Stimulated activated CD8-positive, alpha-beta memory T cell treated with anti-CD3 and anti-CD28 coated beads, Interleukin-7, amount 100 ng/mL, for 1 hour (primary cell): ENCODE data around the gene EVI5.

Experiments
- DNase-seq, 2 donors: peaks; one replicate each; pipeline ENCODE4 v3.0.0-alpha.2; 2020; ENCODE audit warnings: low read depth in 2 of 2

Gene EVI5

DNA sequence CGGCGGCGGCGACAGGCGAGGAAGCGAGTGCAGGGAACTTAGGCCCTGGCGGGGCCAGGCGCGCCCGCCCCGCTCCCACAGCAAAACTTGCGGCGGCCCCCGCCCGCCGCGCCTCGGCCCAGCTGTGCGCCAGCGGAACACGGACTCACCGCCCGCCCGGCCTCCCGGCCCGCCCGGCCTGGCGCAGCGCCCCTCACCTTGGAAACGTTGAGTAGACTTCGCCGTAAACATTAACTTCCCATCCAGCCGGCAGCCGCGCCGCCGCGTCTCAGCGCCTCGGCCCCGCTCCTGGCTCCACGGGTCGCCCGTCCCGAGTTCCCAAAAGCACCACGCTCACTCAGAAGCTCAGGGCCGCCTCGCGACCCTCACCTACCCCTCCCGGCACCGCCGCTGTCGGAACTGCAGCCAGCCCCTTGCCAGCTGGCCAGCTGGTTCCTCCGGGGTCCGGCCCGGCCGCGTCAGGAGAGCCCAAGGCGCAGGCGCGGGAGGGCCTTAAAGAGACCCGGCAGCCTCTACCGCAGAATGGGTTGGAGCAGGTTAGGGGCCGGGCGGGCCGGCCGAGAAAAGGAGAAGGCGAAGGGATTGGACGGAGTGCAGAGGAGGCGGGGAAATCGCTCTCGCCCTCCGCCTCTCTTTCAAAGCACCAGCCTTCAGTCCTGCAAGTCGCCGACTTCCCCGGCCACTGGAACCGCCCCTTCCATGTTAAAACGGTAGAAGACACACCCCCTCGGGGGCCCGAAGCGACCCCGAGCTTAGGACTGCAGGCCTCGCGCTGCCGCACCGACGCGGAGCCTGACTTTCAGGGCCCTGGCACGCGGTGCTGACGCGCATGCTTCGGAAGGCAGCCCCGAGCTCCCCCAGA is at the start of gene EVI5:
Gene EVI5 (minus strand): TSS at position 470 of the 862 bp plus-strand sequence. CDS start 48,562 bp downstream, outside the sequence.
- DNase-seq: peak; percentile 16 to 20

DNA sequence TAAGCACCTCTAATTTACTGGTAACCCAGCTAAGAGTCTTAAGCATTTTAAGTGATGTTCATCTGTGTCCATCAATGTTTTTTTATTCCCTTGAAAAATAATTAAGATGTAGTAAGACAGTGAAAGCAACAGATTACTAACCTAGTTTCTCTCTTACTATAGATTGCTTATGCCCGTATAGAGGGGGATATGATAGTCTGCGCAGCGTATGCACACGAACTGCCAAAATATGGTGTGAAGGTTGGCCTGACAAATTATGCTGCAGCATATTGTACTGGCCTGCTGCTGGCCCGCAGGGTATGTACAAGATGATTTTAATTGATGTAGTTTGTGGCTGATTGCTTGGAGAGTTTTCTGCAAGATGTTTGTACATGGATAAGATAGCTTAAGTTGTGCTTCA is 49.7 kb upstream of the EVI5 start:
- no peak for DNase-seq

DNA sequence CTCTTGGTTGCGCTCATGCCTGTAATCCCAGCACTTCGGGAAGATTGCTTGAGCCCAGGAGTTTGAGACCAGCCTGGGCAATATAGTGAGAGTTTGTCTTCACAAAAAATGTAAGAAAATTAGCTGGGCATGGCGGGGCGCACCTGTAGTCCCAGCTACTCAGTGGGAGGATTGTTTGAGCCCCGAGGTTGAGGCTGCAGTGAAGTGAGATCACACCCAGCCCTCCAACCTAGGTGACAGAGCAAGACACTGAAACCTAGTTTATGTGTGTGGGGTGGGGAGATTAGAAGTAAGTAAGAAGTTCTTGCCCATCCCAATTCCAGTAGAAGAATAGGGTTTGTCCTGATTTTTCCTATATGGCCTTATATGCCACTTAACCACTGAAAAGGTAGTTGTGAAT is 48.9 kb upstream of the EVI5 start:
- DNase-seq: no peak

DNA sequence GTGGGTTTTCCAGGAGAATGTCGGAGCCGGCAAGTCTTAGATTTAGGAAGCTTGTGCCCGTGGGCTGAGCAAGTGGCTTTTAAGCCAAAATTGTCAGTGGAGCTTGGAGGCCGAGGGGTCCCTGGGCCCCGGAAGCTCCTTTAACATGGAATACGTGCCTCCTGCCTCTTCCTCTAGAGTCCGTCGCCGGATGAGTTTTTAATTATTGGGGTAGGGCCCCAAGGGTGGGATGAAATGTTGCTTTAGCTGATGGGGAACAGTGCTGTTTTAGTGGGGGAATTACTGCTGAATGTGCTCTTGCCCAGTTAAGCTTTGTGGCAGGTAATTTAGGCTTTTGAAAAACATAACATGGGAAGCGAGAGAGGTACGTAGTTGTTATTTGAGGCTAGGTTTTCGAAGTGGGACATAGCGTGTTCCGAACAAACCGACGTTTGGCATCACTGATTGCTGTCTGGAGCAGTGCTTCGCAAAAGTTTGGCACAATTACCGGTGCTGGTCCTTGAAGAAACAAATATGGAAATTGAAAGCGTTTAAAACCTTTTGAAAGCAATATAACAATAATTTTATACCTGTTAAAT is 47.7 kb upstream of the EVI5 start:
- DNase-seq: no peak

DNA sequence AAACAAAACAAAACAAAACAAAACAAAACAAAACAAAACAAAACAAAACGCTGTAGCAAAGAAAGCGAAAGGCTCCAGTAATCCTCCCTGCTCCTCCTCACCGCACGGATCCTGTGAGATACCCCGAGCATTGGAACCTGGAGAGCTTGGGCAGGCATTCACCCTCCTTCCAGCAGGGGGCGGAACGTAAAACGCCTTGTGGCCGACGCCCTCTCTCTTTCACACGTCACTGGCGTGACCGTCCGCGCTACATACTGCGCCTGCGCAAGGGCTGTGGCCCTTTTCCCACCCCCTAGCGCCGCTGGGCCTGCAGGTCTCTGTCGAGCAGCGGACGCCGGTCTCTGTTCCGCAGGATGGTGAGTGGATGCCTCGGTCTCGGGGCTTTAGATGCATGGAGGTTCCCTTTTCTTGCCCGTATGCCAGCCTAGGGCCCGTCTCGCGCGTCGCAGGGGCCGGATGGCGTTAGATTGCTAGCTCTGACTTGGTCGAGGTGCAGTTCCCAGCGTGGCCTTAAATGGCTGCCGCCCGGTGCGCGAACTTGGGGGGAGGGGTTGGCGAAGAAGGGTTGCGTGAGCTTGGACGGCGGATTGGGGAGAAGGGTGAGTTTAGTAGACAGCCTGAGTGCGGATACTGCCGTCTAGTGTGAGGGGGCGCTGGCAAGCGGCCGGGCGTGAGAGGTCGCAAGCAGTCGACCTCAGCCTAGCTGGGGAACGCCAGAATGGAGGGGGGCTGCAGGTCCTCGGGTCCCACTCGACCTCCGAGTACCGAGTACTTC is 47.0 kb upstream of the EVI5 start, which contains the start of gene RPL5:
Gene RPL5 (plus strand): TSS at position 279 of the 775 bp plus-strand sequence. CDS start 75 bp downstream, at position 354.
- DNase-seq: peak; percentile 93 to 94

DNA sequence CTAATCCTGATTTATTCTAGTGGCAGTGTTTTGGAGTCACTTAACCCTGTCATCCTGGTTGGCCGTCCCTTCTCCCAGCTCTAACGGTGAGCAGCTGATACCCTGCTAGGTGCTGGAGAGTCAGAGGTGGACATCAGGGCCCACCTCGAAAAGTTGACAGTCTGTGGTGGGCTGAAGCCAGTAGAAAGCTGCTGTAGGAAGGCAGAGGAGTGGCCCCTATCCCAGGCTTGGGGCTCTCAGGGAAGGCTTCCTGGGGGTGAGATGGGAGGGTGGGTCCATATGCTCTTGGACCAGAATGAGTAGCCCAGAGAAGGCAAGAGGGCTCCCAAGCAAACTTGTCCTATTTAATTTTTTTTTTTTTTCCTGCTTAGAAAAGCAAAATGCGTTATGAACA is 46.5 kb upstream of the EVI5 start:
- DNase-seq: no peak

DNA sequence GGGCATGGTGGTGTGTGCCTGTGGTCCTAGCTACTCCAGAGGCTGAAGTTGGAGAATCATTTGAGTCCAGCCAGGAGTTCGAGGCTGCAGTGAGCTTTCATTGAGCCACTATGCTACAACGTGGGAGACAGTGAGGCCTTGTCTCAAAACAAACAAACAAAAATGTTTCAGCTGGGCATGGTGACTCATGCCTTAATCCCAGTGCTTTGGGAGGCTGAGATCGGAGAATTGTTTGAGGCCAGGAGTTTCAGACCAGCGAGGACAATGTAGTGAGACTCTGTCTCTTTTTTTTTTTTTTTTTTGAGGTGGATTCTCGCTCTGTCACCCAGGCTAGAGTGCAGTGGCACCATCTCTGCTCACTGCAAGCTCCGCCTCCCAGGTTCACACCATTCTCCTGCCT is 41.9 kb upstream of the EVI5 start:
- DNase-seq: no peak

DNA sequence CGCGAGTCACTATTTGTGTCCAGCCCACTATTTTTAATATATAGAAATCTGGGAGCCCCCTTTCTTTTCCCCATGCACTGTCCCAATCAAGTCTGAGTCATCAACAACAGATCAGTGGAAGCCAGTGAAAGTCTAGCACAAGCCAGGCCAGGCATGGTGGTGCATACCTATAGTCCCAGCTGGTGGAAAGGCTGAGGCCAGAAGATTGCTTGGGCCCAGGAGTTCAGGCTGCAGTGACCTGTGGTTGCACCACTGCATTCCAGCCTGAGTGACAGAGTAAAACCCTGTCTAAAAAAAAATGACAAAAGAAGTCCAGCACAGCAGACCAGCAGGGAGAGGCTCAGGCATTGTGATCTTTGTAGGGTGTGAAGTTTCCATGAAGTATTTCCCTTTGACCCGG is 38.0 kb upstream of the EVI5 start:
- DNase-seq: no peak

DNA sequence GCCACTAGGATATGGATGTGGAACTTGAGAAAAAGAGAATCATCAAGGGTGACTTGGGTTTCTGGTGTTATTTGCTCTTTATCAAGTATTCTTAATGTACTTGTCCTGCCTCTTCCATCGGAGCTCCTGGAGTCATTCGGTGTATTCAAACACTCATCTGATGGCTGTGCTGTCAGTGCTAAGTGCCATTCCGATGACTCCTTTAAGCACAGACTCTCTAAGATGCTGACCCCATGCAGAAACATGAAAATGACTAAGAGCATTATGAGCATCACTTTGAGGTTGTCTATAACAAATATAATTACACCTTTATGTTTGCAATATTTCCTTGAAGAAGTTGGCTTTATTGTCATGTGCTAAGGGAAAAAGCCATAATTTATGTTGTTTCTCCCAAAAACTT is 35.6 kb upstream of the EVI5 start:
- no peak for DNase-seq

DNA sequence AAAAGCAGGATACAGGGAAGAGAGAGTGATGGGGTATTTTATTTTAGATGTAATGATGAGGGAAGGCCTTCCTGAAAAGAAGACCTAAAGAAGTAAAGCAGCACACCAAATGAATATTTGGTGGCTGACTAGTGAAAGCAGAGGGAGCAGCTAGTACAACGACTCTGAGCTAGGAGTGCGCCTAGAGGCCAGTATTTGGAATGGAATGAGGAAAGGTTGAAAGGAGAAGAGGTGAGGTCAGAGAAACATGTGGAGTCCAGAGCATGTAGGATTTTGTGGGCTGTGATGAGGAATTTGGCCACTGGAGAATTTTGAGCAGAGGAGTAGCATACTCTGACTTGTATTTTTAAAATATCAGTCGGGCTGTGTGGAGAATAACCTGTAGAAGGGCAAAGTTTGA is 35.1 kb upstream of the EVI5 start:
- DNase-seq: no peak

DNA sequence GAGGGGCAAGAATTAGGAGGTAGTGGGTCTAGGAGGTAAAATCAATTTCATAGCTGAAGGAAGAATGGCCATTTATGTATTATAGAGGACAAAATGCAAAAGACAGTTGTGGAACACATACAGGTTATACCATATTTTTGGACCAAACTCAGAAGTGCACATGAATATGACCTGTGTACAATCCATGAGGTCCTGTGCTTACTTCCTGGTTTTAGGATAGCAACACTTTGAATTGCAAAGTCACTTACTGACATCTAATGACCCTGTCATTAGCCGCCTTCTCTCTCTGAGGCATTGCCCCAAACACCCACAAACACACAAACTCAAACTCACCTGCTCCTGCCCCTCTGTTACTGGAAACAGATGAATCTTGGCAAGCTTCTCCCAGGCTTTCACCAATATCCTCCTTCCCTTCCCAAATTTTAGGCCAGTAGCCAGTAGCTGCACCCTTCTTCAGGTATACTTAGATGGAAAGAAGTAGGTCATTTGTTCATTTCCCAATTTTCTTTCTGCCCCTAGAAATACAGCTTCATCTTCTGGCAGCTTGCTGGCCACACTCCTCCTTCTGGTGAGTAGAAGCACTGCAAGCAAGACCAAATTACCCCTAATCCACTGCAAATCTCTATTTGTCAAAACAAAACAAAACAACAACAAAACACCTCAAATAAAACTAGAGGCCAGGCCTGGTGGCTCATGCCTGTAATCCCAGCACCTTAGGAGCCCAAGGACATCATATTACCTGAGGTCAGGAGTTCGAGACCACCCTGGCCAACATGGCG is 33.3 kb upstream of the EVI5 start:
- DNase-seq: no peak

DNA sequence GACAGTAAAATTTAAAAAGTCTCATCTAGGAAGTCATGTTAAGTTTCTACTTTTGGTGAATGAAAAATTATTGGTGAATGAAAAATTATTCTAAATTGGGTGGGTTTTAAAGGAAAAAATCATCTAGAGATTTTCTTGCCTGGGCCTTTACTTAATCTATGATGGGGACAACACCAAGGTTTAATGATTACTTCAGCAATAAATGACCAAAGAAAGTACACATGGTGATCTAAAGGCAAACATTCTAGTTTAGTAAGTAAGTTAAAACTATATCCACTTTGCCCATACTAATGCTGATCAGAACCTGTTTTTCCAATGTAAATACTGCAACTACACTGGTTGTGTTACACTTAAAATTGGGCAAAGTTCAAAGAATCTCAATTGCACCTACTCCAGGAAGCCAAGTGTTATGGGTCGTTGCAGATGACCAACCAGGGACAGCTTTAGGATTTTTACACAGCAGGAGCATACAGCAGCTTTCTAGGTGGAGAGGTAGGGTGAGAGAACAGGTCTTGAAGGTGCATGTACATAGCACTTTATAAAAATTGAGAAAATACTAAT is 32.3 kb upstream of the EVI5 start:
- no peak for DNase-seq

DNA sequence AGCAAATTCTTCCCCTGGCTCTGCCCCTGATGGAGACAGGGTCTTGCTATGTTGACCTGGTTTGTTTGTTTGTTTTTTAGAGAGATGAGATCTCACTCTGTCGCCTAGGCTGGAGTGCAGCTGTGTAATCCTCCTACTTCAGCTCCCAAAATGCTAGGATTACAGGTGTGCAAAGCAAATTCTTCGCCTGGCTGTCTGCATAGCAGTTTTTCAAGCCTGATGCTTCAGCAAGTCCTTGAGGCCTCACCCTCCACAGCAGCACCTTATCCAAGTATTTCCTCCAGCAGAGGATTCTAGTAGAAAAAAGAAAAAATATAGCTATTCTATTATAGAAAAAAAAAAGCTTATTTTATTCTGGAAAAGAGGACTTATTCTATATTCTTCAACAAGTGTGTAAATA is 31.8 kb upstream of the EVI5 start:
- no peak for DNase-seq

DNA sequence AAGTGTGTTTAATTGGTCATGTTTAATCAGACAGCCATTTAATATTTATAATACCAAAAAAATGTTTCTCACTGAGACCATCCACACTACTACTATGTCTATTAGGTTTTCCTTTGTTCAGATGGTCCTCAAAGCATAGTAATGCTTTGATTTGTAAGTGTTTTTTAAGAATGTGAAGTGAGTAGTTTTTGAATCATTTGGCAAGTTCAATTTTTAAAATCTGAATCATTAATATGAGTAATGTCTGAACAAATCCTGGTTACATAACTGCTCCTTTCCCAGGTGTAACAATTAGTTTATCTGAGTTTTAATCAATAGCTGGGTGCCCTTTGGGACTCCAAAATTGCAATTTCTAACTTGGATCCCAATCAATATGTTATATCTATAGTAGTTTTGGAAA is 23.5 kb upstream of the EVI5 start:
- no peak for DNase-seq

DNA sequence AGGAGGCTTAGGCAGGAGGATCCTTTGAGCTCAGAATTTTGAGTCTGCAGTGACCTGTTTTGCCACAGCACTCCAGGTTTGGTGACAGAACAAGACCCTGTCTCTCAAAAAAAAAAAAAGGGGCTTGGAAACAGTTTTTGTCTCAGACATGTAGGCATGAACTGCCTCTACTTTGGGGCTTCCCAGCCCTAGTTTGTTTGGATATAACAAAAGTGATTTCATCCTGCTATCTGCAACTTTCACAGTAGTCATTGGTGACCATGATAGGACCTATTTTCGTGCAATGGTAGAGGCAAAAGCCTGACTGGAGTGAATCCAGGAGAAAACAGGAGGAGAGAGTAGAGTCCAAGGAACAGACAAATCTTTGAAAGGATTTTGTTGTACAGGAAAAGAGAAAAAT is 20.3 kb upstream of the EVI5 start:
- DNase-seq: no peak

DNA sequence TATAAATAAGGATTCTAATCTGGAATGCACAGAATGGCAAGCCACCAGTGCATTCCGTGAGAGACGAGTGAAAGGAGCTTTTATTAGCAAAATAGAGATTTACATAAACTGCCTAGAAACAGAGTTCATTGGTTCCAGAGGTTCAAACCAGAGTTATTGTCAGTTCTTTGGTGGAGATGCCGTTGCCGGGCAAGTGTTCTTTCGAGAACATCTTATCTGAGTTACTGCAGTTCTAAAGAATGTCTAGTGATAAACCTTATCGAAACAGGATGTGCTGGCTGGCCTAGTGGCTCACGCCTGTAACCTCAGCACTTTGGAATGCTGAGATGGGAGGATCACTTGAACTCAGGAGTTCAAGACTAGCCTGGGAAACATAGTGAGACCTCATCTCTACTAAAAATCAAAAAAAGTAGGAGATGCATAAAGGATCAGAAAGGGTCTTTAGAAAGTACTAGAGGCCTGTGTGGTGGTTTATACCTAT is 19.9 kb upstream of the EVI5 start:
- DNase-seq: no peak

DNA sequence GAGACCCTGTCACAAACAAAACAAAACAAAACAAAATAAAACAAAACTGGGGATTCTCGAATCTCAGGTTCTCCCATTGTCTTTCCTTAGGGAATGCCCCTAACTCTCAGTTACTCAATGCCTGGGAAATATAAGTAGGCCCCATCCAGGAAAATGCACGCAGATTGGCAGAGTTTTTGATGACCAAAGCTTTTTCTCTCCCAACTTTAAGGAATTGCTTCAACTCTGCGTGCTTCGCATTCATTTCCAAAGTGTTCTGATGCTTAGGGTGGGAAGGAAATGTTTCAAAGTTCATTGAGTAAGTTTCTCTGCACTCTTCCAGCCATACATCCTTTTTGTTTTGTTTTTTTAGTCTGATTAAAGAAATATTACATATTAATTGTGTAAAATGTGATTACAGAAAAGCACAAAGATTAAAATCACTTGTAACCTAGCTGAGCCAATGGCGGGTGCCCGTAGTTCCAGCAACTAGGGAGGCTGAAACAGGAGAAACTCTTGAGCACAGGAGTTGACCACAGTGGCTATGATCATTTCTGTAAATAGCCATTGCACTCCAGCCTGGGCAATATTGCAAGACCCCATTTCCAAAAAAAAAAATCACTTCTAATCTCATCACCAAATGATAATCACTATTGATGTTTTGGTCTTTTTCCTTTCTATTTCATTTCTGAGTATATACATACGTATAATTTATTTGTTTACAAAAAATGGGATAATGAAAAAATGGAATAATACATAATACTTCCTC is 18.4 kb upstream of the EVI5 start:
- DNase-seq: no peak

DNA sequence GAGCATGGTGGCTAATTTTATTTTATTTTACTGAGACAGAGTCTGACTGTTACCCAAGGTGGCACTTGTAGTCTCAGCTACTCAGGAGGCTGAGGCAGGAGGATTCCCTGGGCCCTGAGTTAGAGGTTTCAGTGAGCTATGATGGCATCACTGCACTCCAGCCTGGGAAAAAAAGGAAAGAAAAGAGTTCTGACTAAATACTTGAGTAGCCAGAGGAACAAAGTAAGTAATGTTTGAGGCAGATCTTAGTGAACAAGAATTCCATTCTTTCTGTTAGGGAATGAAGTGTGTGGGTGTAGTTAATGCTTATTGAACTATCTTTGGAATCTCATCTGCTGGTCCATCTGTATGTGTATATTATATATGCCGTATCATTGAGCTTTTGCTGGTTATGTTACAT is 13.1 kb upstream of the EVI5 start:
- no peak for DNase-seq

DNA sequence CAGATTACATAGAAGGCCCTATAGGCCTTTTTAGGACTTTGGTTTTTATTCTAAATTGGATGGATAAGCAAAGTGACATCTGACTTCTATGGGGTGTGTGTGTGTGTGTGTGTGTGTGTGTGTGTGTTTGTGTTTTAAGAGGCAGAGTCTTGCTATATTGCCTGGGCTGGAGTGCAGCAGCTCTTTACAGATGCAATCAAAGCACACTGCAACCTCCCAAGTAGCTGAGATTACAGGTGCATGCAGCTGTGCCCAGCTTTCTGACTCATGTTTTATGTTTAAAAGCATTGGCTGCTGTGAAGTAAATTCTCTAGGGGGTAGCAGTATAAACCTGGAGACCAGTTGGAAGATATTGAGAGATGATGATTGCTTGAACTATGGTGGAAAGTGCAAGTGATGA is 12.4 kb upstream of the EVI5 start:
- DNase-seq: no peak

DNA sequence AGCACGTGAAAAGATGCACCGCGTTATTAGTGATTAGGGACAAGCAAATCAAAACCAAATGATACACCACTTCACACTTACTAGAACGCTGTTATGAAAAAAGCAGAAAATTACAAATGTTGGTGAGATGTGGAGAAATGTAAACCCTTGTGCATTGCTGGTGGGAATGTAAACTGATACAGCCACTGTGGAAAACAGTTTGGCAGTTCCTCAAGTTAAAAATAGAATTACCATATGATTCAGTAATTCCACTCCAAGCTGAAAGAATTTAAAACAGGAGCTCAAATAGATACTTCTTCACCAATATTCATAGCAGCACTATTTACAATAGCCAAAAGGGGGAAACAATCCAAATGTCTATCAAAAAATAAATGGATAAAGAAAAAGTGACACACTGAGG is 10.3 kb upstream of the EVI5 start:
- no peak for DNase-seq

DNA sequence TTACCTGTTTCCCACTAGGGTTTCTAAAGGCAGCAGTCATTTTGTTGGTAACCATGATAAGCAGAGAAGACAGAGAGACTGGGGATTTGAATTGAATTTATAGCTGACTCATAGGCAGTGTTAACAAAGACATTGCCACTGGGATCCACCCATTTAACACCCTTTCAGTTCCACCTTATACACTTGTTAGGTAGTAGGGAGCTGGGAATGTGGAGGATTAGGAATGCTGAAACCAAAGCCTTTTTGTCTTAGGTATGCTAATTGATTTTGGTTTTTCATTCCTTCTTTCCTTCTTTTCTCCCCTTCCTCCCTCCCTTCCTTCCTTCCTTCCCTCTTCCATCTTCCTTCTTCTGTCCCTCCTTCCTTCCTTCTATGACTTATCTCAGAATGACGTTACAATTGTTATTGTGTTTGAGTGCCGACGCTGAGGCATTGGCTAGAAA is 7.5 kb upstream of the EVI5 start:
- no peak for DNase-seq
